Epithelial cell of proximal tubule (primary cell): ENCODE measurements around the gene CCDC182. TPM values are rescaled to one million over a fixed set of nuclear protein-coding genes. Genes with fewer than 3 reads are reported as not detected.

ENCODE experiments used
- DNase-seq: peaks from one replicate; pipeline ENCODE4 v3.0.0-alpha.2; 2011; ENCODE audit warnings: low read depth
- H3K4me3 ChIP-seq: 2 replicates; pipeline ENCODE4 v1.5.1; 2011; ENCODE audit warnings: low read depth, mild to moderate bottlenecking, low read length
- CTCF ChIP-seq: conservative IDR thresholded peaks from 2 replicates; pipeline ENCODE4 v1.5.1; 2012; ENCODE audit warnings: low read depth, mild to moderate bottlenecking, low read length
- total RNA-seq: library from RNA; depleted of rRNA; stranded (reverse); fragments of >200 nt; gene quantifications from 2 replicates; pipeline ENCODE4 v1.2.3, GENCODE V29; 2015

The CCDC182 gene
- total RNA-seq, 1 donor from 2014 or later = not detected

GRCh38 chr17:57782647-57783337, 37.7 kb upstream of the CCDC182 start:
- H3K4me3 ChIP-seq = no peak overlapping the region
- no peak for DNase-seq
- TF ChIP-seq CTCF = no peak

- no peak for TF ChIP-seq CTCF
These were observed 37.0 kb upstream of the CCDC182 start for GRCh38 chr17:57782062-57782490.

GRCh38 chr17:57781386-57782061, 36.4 kb upstream of the CCDC182 start:
- TF ChIP-seq CTCF = no peak
- DNase-seq = no peak
- H3K4me3 ChIP-seq = no peak overlapping the region

More at GRCh38 chr17:57782062-57782490, 37.0 kb upstream of the CCDC182 start:
- no peak for DNase-seq
- no peak overlapping the region for H3K4me3 ChIP-seq

- no peak overlapping the region for H3K4me3 ChIP-seq
- no peak for TF ChIP-seq CTCF
These were observed 34.6 kb upstream of the CCDC182 start for GRCh38 chr17:57779706-57780105.

GRCh38 chr17:57778306-57778705, 33.2 kb upstream of the CCDC182 start:
- H3K4me3 ChIP-seq = no peak overlapping the region
- no peak for DNase-seq
- no peak for TF ChIP-seq CTCF

More at GRCh38 chr17:57779706-57780105, 34.6 kb upstream of the CCDC182 start:
- no peak for DNase-seq

- H3K4me3 ChIP-seq = no peak overlapping the region
- TF ChIP-seq CTCF = no peak
- DNase-seq = no peak
These were observed 31.3 kb upstream of the CCDC182 start for GRCh38 chr17:57776366-57776765.
